SJCRH30 (cell line): ENCODE data around the gene MAML3. TPM values are rescaled to one million over a fixed set of nuclear protein-coding genes. Genes with fewer than 3 reads are reported as not detected.
"Not testable (repeated sequence)": the region's sequence is repeated elsewhere in the genome, so short reads cannot be mapped to it uniquely, and the experiment has no call there.

ENCODE experiments used
- DNase-seq, 2 experiments: peaks; one replicate each; pipeline ENCODE4 v3.0.0-alpha.2; 2015 to 2020
- H3K27ac ChIP-seq: fragments of 250-450 bp; sonication (Bioruptor Pico); 2 replicates; pipeline ENCODE4 v1.5.1; 2020; ENCODE audit warnings: mild to moderate bottlenecking, moderate library complexity
- H3K27me3 ChIP-seq: fragments of 250-450 bp; sonication (Bioruptor Pico); 2 replicates; pipeline ENCODE4 v1.5.1; 2020; ENCODE audit warnings: mild to moderate bottlenecking, moderate library complexity
- H3K36me3 ChIP-seq: fragments of 250-450 bp; sonication (Bioruptor Pico); 2 replicates; pipeline ENCODE4 v1.5.1; 2020; ENCODE audit warnings: mild to moderate bottlenecking, moderate library complexity
- H3K4me1 ChIP-seq: fragments of 250-450 bp; sonication (Bioruptor Pico); 2 replicates; pipeline ENCODE4 v1.5.1; 2020; ENCODE audit warnings: mild to moderate bottlenecking, moderate library complexity
- H3K4me3 ChIP-seq: fragments of 250-450 bp; sonication (Bioruptor Pico); 2 replicates; pipeline ENCODE4 v1.5.1; 2020; ENCODE audit warnings: mild to moderate bottlenecking, moderate library complexity
- H3K9me3 ChIP-seq: fragments of 250-450 bp; sonication (Bioruptor Pico); replicated peaks from 2 replicates; pipeline ENCODE4 v1.5.1; 2020; ENCODE audit warnings: mild to moderate bottlenecking, moderate library complexity
- total RNA-seq: library from RNA; depleted of rRNA; stranded (reverse); fragments of >200 nt; shearing (Covaris generic); gene quantifications from 2 replicates; pipeline ENCODE4 v1.2.3, GENCODE V29; 2014

The MAML3 gene
- total RNA-seq, 1 experiment from 2014 or later, result 0.42 TPM

DNA sequence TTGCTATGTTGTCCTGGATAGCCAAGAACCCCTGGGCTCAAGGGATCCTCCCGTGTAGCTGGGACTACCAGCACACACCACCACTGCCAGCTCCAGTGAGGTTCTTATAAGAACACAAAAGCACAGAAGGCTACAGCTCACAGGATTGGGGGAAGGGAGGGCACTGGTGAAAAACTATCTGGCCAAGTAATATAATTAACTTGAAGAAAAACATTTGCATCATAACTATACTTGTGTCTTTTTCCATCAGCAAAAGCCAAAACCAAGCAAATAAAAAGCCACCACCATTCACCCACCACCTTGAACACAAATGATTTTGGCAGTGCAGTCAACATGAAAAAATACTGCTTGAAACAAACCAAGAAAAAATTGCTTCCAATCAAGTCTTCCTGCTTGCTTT, 188.2 kb downstream of the MAML3 start:
- no peaks in the 10 kb centered on the region for H3K36me3 ChIP-seq
- H3K27ac ChIP-seq, result no peak overlapping the region

DNA sequence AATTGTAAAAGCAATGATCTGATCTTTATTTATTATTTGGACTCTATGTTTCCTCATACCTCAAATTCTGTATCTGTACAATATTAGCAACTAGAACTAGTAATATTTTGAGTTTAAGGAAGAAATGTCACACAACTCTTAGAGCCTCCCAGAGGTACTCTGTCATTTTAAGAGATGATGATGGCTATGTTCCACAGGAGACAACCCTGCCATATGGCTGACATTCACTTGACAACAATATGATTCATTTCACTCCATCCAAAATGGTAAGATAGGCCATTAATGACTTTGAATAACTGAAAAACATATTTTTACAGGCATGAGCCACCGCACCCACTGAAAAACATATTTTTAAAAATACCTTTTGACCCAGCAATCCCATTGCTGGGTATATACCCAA, 190.3 kb downstream of the MAML3 start:
- Histone ChIP-seq H3K36me3 (no peaks in the 10 kb centered on the region), H3K9me3 (no peaks in the 10 kb centered on the region), H3K4me3 (no peak overlapping the region), H3K27ac (no peak overlapping the region), H3K4me1 (no peaks in the 10 kb centered on the region), H3K27me3 (no peaks in the 10 kb centered on the region)
- DNase-seq, result no peak

More for the DNA sequence above, 188.2 kb downstream of the MAML3 start:
- Histone ChIP-seq H3K9me3 (no peaks in the 10 kb centered on the region), H3K4me3 (no peak overlapping the region), H3K4me1 (no peaks in the 10 kb centered on the region), H3K27me3 (no peaks in the 10 kb centered on the region)
- DNase-seq, result no peak

DNA sequence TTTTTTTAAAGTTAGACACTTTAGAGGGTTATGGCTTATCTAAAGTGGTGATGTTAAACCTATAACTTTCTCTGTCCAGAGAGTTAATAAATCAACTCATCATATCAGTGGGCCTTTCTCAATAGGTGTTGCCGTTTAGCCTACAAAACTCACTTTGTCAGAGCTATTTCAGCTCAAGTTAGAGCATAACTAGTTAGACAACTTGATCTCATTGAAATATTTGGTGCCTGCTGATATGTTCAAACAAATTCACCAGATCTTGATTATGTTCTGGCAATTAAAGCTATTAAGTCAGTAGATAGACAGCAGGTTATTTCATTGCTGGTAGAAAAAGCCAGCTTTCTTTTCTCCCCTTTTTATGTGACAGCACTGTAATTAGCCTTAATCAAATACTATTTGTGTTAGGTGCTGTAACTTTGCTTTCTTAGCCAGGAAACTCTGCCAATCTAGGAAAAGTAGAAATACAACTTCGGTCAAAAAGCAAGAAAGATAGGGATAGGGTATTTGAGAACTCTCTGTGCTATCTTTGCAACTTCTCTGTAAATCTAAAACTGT, 191.8 kb downstream of the MAML3 start:
- no peak overlapping the region for H3K4me3 ChIP-seq
- no peaks in the 10 kb centered on the region for H3K27me3 ChIP-seq
- H3K4me1 ChIP-seq, result no peaks in the 10 kb centered on the region
- H3K36me3 ChIP-seq, result no peaks in the 10 kb centered on the region
- H3K27ac ChIP-seq, result no peak overlapping the region
- no peak for DNase-seq
- H3K9me3 ChIP-seq, result no peaks in the 10 kb centered on the region

DNA sequence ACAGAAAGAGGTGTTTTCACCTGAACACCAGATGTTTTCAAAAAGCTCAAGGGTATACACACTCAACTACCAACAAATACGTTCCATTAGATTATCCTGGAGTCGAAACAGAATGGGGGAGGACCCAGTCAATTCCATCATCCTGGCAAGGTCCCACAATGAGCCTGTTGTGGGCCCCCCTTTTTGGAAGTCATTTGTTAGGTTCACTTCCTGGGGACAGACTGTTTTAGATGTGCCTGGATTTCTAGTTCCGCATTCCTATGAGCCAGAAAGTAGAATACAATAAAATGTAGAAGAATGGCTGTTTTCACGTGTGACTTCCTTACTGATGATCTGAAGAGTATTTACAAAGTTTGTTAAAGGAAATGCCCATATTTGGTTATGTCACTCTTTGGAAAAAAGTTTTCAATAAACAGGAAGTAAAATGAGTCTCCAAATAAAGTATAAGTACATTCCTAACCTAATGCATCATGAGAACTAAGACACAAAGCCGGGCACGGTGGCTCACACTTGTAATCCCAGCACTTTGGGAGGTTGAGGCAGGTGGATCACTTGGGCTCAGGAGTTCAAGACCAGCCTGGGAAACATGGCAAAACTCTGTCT, 192.5 kb downstream of the MAML3 start:
- Histone ChIP-seq H3K4me1 (no peaks in the 10 kb centered on the region), H3K27me3 (no peaks in the 10 kb centered on the region), H3K36me3 (no peaks in the 10 kb centered on the region), H3K27ac (no peak overlapping the region), H3K4me3 (no peak overlapping the region), H3K9me3 (no peaks in the 10 kb centered on the region)
- no peak for DNase-seq

DNA sequence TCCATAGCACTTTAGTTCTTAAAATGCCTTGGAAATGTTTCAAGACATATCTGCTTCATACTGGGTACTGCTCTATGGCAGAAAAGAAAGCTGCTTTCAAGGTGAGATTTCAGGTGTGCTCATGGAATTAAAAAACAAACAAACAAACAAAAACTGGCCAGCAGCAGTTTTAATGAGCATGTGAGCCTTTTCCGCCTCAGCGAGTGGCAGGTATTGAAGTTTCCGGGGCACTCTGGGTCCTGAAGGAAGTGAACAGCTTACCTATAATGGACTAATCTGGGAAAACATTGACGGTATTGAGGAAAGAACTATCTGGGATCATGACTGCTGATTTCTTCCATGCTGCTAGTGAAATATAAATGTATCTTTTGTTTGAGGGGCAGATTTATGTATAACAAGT, 194.6 kb downstream of the MAML3 start:
- Histone ChIP-seq H3K36me3 (no peaks in the 10 kb centered on the region), H3K4me3 (no peak overlapping the region), H3K9me3 (no peaks in the 10 kb centered on the region), H3K4me1 (no peaks in the 10 kb centered on the region), H3K27ac (no peak overlapping the region), H3K27me3 (no peaks in the 10 kb centered on the region)
- no peak for DNase-seq

DNA sequence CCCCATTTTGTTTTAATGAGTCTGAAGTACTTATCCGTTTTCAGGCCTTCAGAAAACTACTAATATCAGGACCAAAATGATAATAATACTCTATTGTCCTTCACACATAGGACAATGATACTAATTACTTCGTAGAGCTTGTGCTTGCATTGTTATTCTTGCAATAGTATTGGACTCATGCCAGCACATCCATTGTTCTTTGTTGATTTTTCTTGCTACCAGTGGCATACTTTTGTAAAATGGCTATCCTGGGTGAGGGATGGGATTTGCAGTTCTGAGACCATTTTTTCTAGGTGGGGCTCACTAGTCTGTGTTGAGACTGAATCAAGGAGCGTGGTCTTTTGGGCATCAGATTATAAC, 195.3 kb downstream of the MAML3 start:
- Histone ChIP-seq H3K27me3 (no peaks in the 10 kb centered on the region), H3K9me3 (no peaks in the 10 kb centered on the region), H3K4me3 (no peak overlapping the region), H3K36me3 (no peaks in the 10 kb centered on the region), H3K27ac (no peak overlapping the region), H3K4me1 (no peaks in the 10 kb centered on the region)
- DNase-seq, result no peak

DNA sequence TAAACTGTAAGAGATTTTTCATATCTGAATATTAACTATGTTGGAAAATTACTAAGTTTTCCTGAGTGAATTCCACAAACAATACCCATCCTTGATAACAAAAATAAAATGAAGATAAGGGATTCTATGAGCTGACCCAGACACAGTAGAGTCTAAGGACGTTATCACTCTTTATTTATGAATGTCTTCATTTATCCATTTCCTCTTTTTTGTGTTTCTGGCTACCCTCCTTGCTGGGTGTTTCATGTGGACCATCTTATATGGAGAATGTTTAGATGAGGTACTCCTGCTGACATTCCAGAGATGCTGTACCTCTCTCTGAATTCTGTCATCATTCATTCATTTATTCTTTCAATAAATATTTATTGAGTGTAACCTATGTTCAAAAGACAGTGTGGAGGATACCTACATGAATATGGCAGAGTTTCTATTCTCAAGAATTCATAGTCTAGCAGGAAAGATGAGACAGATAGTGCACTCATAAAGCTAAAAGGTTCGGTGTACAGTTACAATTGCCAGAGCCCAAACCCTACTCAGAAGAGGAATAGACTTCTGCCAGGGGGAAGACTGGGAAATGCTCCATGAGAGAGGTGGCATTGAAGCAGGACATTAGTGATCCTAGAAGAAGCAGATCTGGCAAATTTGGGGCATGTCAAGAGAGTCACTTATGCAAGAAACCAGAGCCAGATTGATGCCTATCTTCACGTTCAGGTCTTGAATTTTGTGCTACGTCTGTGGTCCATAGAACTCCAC, 195.8 kb downstream of the MAML3 start:
- H3K27ac ChIP-seq, result no peak overlapping the region
- no peaks in the 10 kb centered on the region for H3K27me3 ChIP-seq
- no peak for DNase-seq
- no peak overlapping the region for H3K4me3 ChIP-seq
- no peaks in the 10 kb centered on the region for H3K36me3 ChIP-seq
- H3K9me3 ChIP-seq, result no peaks in the 10 kb centered on the region
- H3K4me1 ChIP-seq, result no peaks in the 10 kb centered on the region

DNA sequence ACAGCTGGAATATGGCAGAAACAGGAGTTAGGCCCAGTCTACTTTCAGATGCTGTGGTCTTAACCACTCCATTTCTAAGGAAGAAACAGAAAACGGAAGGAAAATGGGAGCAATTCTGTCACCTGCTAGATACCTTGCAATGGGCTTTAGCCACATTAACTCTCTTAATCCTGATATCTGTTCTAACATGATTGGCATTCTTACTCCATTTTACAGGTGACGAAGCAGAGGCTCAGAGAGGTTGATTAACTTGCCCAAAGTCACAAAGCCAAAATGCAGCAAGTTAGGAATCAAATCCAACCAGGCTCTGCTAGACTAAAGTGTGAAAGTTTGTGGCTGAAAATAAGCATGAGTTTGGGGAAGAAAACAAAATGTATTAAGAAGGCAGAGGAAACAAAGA, 196.9 kb downstream of the MAML3 start:
- Histone ChIP-seq H3K27me3 (no peaks in the 10 kb centered on the region), H3K27ac (no peak overlapping the region), H3K36me3 (no peaks in the 10 kb centered on the region), H3K4me1 (no peaks in the 10 kb centered on the region), H3K9me3 (no peaks in the 10 kb centered on the region), H3K4me3 (no peak overlapping the region)
- no peak for DNase-seq

DNA sequence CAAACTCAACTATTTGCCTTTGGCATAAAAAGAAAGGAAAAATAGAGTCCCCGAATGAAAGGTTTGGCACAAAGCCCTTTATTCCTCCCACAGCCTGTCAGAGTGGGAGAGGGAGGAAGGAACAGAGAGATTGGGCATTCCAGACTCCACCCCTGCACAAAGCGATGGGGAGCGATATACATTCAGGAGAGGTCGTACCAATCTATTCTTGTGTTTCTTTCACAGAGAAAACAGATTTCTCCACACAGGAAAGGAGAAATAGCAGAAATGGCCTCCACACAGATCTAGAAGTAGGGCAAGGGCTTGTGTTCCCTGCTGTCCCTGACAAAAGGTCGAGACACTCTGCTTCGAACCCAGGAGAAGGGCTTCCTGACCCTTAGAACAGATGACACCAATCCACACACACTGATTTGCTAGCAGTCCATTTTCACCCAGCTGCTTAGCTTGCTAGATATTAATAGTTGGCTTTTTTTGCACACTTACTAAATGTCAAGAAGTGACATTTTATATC, 197.4 kb downstream of the MAML3 start:
- H3K27me3 ChIP-seq, result no peaks in the 10 kb centered on the region
- H3K4me3 ChIP-seq, result no peak overlapping the region
- no peak for DNase-seq
- no peaks in the 10 kb centered on the region for H3K4me1 ChIP-seq
- H3K27ac ChIP-seq, result no peak overlapping the region
- no peaks in the 10 kb centered on the region for H3K9me3 ChIP-seq
- H3K36me3 ChIP-seq, result no peaks in the 10 kb centered on the region

DNA sequence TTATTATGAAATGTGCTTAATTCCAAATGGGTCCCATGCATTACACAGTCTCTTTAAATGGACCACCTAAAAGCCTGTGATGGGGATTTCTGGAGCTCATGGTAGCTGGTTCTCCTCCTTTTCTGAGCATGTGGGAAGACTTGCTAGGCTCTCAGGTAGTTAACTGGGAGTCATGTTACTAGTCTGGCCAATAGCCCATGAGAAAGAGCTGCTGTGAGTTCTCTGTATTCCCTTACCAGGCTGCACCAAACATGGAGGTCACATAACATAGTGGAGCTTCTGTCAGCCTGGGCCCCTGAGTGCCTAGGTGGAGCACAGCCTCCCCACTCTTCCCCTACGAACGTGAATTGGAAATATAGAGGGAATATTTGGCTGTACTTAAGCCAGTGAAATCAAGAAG, 198.4 kb downstream of the MAML3 start:
- no peak overlapping the region for H3K4me3 ChIP-seq
- H3K27me3 ChIP-seq, result no peaks in the 10 kb centered on the region
- no peak overlapping the region for H3K27ac ChIP-seq
- DNase-seq, result no peak
- H3K4me1 ChIP-seq, result peaks cover 7% of the 10 kb centered on the region
- H3K9me3 ChIP-seq, result no peaks in the 10 kb centered on the region
- no peaks in the 10 kb centered on the region for H3K36me3 ChIP-seq

DNA sequence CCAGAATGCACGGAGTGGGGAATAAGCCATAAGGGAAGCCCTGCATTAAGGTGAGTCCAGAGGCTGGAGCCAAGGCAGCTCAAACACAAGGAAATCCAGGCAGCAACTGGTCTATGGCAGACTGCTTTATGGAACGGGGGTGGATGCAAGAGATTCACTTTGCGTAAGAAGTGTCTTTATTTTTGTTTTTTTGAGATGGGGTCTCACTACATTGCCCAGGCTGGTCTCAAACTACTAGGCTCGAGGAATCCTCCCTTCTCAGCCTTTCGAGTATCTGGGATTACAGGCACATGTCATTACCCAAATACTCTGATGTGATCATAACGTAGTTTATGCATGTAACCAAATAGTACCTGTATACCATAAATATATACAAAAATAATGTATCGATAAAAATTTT, 199.5 kb downstream of the MAML3 start:
- Histone ChIP-seq H3K9me3 (no peaks in the 10 kb centered on the region), H3K27me3 (no peaks in the 10 kb centered on the region), H3K4me3 (no peak overlapping the region), H3K36me3 (no peaks in the 10 kb centered on the region), H3K27ac (no peak overlapping the region), H3K4me1 (peaks cover 7% of the 10 kb centered on the region)
- DNase-seq, result no peak

DNA sequence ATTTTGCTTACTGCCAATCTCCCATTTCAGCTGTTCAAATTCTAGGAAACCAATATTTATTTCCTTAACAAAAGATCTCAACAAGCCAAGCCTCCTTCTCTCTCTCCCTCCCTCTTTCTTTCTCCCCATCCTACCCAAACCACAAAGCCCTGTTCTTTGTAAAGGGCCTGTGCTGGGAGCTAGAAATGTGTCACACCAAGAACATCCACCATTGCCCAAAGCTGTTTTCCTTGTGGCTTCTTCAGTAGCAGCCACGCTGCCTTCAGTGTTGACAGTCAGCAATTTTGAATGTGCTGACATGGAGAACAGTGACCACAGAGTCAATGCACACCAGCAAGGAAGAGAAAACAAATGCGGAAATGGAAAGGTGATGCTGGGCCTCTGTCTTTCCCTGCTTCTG, 203.0 kb downstream of the MAML3 start:
- Histone ChIP-seq H3K27ac (no peak overlapping the region), H3K27me3 (no peaks in the 10 kb centered on the region)
- peak; percentile 6 to 18 for DNase-seq

DNA sequence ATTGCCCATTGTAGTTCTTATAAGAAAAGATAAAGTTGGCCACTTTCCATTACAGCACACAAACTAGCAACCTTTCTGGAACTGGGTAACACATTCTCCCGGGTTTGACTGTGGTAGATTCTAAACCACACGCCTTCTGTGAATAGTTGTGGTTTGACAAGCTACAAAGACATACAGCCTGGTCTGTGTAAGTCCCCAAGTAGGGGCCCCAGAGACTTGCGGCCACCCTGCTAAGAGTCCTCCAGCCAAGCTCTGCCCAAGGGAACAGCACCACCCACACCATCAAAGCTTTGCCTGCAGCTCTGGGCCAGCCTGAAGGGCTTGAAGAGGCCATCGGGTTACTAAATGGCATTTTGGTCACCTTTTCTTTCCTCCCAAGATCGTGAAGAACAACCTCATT, 203.4 kb downstream of the MAML3 start:
- H3K4me1 ChIP-seq, result peaks cover 7% of the 10 kb centered on the region
- H3K4me3 ChIP-seq, result no peak overlapping the region
- H3K27me3 ChIP-seq, result no peaks in the 10 kb centered on the region
- H3K9me3 ChIP-seq, result no peaks in the 10 kb centered on the region
- DNase-seq, result peak; percentile 64
- H3K36me3 ChIP-seq, result no peaks in the 10 kb centered on the region
- H3K27ac ChIP-seq, result no peak overlapping the region

More for the DNA sequence above, 203.0 kb downstream of the MAML3 start:
- Histone ChIP-seq H3K36me3 (no peaks in the 10 kb centered on the region), H3K9me3 (no peaks in the 10 kb centered on the region), H3K4me1 (peaks cover 7% of the 10 kb centered on the region), H3K4me3 (no peak overlapping the region)

DNA sequence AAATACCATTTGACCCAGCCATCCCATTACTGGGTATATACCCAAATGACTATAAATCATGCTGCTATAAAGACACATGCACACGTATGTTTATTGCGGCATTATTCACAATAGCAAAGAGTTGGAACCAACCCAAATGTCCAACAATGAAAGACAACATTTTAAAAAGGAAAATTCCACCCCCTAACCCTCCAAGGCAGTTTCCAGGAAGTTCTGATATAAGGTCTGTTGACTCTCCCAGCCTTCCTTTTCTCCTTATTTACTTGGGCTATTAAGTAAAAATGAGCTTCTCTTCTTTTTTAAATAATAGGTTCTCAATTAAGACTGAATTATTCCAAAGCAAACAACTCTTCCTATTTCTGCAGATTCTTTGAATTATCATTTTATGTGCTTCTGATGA, 209.1 kb downstream of the MAML3 start:
- not testable (repeated sequence) for H3K27ac ChIP-seq, H3K27me3 ChIP-seq, H3K9me3 ChIP-seq, H3K4me1 ChIP-seq, H3K4me3 ChIP-seq, DNase-seq, H3K36me3 ChIP-seq

DNA sequence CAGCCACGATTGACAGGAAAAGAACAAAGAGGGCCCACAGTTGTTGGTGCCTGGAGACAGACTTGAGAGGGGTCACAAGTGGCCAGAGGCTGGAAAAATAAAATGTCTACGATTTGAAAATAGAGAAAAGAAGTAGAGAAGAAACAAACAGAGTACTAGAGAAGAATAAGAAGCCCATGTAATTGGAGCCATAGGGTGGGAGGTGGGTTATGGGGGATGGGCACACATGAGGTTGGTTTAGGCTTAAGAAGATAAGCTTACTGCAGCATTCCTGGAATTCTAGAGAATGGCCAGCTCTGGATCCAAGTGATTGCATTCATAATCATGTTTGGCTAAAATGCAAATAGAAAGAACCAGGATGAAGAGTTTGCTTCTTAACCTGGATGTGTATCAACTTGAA, 210.7 kb downstream of the MAML3 start:
- Histone ChIP-seq H3K27ac (no peak overlapping the region), H3K36me3 (no peaks in the 10 kb centered on the region)
- peak; percentile 50 to 51 for DNase-seq

More for the DNA sequence above, 210.7 kb downstream of the MAML3 start:
- H3K27me3 ChIP-seq, result no peaks in the 10 kb centered on the region
- H3K4me3 ChIP-seq, result no peak overlapping the region
- H3K9me3 ChIP-seq, result no peaks in the 10 kb centered on the region
- H3K4me1 ChIP-seq, result peaks cover 6% of the 10 kb centered on the region; the same call in 1 of the 2 replicates
